K562 (cell line): ENCODE results near the gene PHLDB3. TPM values are rescaled to one million over a fixed set of nuclear protein-coding genes. Genes with fewer than 3 reads are reported as not detected.

ENCODE experiments used
- ARID3A ChIP-seq: IDR thresholded peaks from 2 replicates; pipeline ENCODE4 v1.6.1; 2012; ENCODE audit warnings: low read depth, low read length, improper control_type of control experiment, borderline replicate concordance
- CTCFL ChIP-seq: IDR thresholded peaks from 2 replicates; pipeline ENCODE4 v1.6.1; 2011; ENCODE audit warnings: borderline replicate concordance, low read depth, mild to moderate bottlenecking, moderate library complexity, low read length; ENCODE audit not compliant: insufficient read depth, poor library complexity, severe bottlenecking
- DACH1 ChIP-seq: fragments of 450-650 bp; IDR thresholded peaks from 2 replicates; pipeline ENCODE4 v1.6.1; 2018; ENCODE audit not compliant: partially characterized antibody
- FOXP4 ChIP-seq: sonication (generic); formaldehyde crosslinking; IDR thresholded peaks from 2 replicates; pipeline ENCODE4 v1.8.0; 2022; ENCODE audit warnings: mild to moderate bottlenecking, missing genetic modification reagents, borderline replicate concordance
- HNRNPL ChIP-seq: fragments of 200-400 bp; formaldehyde crosslinking; IDR thresholded peaks from 2 replicates; pipeline ENCODE4 v1.6.1; 2017; ENCODE audit warnings: low read depth, mild to moderate bottlenecking, low read length
- JUND ChIP-seq, 2 experiments: IDR thresholded peaks; 2 replicates in 1 of 2; 3 replicates in 1 of 2; pipeline ENCODE4 v1.6.1; 2011; ENCODE audit warnings: borderline replicate concordance in 2 of 2, low read depth in 2 of 2, low read length in 2 of 2, improper control_type of control experiment in 1 of 2, missing biosample characterization in 1 of 2, missing genetic modification characterization in 1 of 2, missing genetic modification reagents in 1 of 2
- SMC3 ChIP-seq: conservative IDR thresholded peaks from 2 replicates; pipeline ENCODE4 v1.6.1; 2011; ENCODE audit warnings: low read depth, low read length, improper control_type of control experiment; ENCODE audit not compliant: insufficient read depth
- STAG1 ChIP-seq: sonication (generic); formaldehyde crosslinking; IDR thresholded peaks from 2 replicates; pipeline ENCODE4 v1.5.0; 2020; ENCODE audit warnings: missing genetic modification reagents, borderline replicate concordance
- XRCC5 ChIP-seq: fragments of 200-400 bp; formaldehyde crosslinking; IDR thresholded peaks from 2 replicates; pipeline ENCODE4 v1.6.1; 2017; ENCODE audit warnings: low read depth, mild to moderate bottlenecking, low read length
- ZBTB17 ChIP-seq: fragments of 450-650 bp; formaldehyde crosslinking; IDR thresholded peaks from 2 replicates; pipeline ENCODE4 v1.4.0; 2020; ENCODE audit warnings: mild to moderate bottlenecking
- ZNF121 ChIP-seq: sonication (generic); formaldehyde crosslinking; conservative IDR thresholded peaks from 2 replicates; pipeline ENCODE4 v1.8.0; 2022; ENCODE audit warnings: missing genetic modification reagents
- polyA plus RNA-seq, 8 experiments: library from polyadenylated mRNA; depleted of rRNA in 4 of 8; stranded (reverse) in 5 of 8; unstranded in 3 of 8; fragments of >200 nt; fragmentation: Nextera tagmentation in 2 of 8; fragmentation: Illumina TruSeq in 1 of 8; extraction: Ambion mirVana in 2 of 8; extraction: Trizol in 1 of 8; gene quantifications; 2 replicates each; pipeline versions ENCODE4 v1.2.1 to v1.2.3, GENCODE V29; 2011 to 2014; ENCODE audit warnings: inconsistent platforms in 1 of 8, missing spikeins in 1 of 8
- total RNA-seq, 7 experiments: library from RNA; depleted of rRNA in 6 of 7; stranded (reverse); fragments of >200 nt in 6 of 7; fragmentation: Illumina TruSeq in 2 of 7; extraction: Trizol in 2 of 7; gene quantifications; 2 replicates each; pipeline versions ENCODE4 v1.2.1 to v1.2.3, GENCODE V29; 2011 to 2021; ENCODE audit warnings: low replicate concordance in 1 of 7

PHLDB3 gene
- total and polyA plus RNA-seq, 9 of the 15 experiments (the other 6 are each of a cell fraction or from before 2014, with no cell fraction given), result 0.04 to 23.5 (median 3.9) TPM

GRCh38 chr19:43519436-43520088 is 15.0 kb upstream of the PHLDB3 start (continued):
- TF ChIP-seq ARID3A (0 out of 2 replicates have a peak, but pooled peaks have one; percentile 44), SMC3 (peak; percentile 92), ZNF121 (CRISPR knock-in tag) (peak; percentile 29; the same call in 1 of the 2 replicates), XRCC5 (peak; percentile 70; the same call in 1 of the 2 replicates), STAG1 (CRISPR knock-in tag) (peak; percentile 64; the same call in 1 of the 2 replicates), DACH1 (peak; percentile 92), ZBTB17 (CRISPR knock-in tag) (no peak), HNRNPL (no peak), CTCFL (peak; percentile 13), FOXP4 (CRISPR knock-in tag) (no peak), JUND (IDR thresholded peaks at IDR 0.05; ENCODE audit: borderline replicate concordance, low read depth, low read length) (peak; percentile 43; the same call in 1 of the 2 replicates), JUND (tag; IDR thresholded peaks at IDR 0.05; ENCODE audit: borderline replicate concordance, low read depth, low read length) (no peak; the same call in 2 of the 3 replicates)
